Liver (tissue), 9 donors: ENCODE data around the gene AJAP1. TPM values are rescaled to one million over a fixed set of nuclear protein-coding genes. Genes with fewer than 3 reads are reported as not detected.

Source experiments
- DNase-seq: peaks from one replicate; pipeline ENCODE4 v3.0.0-alpha.2; 2017; ENCODE audit warnings: low spot score
- H3K27ac ChIP-seq, 2 donors: one replicate each; pipeline ENCODE4 v1.7.0; 2013; ENCODE audit warnings: inconsistent platforms in 2 of 2, low read length in 2 of 2, control low read depth in 1 of 2, low read depth in 1 of 2, mild to moderate bottlenecking in 1 of 2
- H3K27me3 ChIP-seq, 4 donors: one replicate each; pipeline versions ENCODE4 v1.6.1 to v1.7.0; 2013; ENCODE audit warnings: low read length in 3 of 4, inconsistent platforms in 1 of 4, mild to moderate bottlenecking in 1 of 4, moderate library complexity in 1 of 4; ENCODE audit not compliant: control insufficient read depth in 4 of 4, insufficient read depth in 4 of 4
- H3K36me3 ChIP-seq, 4 donors: one replicate each; pipeline versions ENCODE4 v1.6.1 to v1.7.0; 2013; ENCODE audit warnings: low read length in 3 of 4, mild to moderate bottlenecking in 3 of 4, low read depth in 1 of 4, moderate library complexity in 1 of 4; ENCODE audit not compliant: control insufficient read depth in 4 of 4, insufficient read depth in 3 of 4
- H3K4me1 ChIP-seq, 4 donors: one replicate each; pipeline versions ENCODE4 v1.6.1 to v1.7.0; 2013; ENCODE audit warnings: low read length in 3 of 4, mild to moderate bottlenecking in 3 of 4, moderate library complexity in 1 of 4; ENCODE audit not compliant: control insufficient read depth in 4 of 4, insufficient read depth in 4 of 4
- H3K4me3 ChIP-seq, 3 donors: one replicate each; pipeline versions ENCODE4 v1.6.1 to v1.7.0; 2013; ENCODE audit warnings: low read length in 3 of 3, control low read depth in 1 of 3, low read depth in 1 of 3, mild to moderate bottlenecking in 1 of 3
- H3K9ac ChIP-seq, 2 donors: one replicate each; pipeline ENCODE4 v1.7.0; 2013; ENCODE audit warnings: low read length in 2 of 2, mild to moderate bottlenecking in 2 of 2, moderate library complexity in 2 of 2, control low read depth in 1 of 2, low read depth in 1 of 2
- H3K9me3 ChIP-seq, 4 donors: one replicate each; pipeline versions ENCODE4 v1.6.1 to v1.7.0; 2013; ENCODE audit warnings: low read length in 3 of 4; ENCODE audit not compliant: control insufficient read depth in 4 of 4
- EGR1 ChIP-seq, 2 donors: IDR thresholded peaks; 2 replicates each; pipeline ENCODE4 v1.6.1; 2016 to 2018; ENCODE audit warnings: antibody characterized with exemption in 2 of 2, low read depth in 2 of 2
- FOXA1 ChIP-seq: IDR thresholded peaks from 2 replicates; pipeline ENCODE4 v1.6.1; 2016; ENCODE audit warnings: antibody characterized with exemption
- FOXA2 ChIP-seq: IDR thresholded peaks from 2 replicates; pipeline ENCODE4 v1.6.1; 2016; ENCODE audit warnings: antibody characterized with exemption
- GABPA ChIP-seq, 2 donors: IDR thresholded peaks in 1 of 2; conservative IDR thresholded peaks in 1 of 2; 2 replicates each; pipeline ENCODE4 v1.6.1; 2016; ENCODE audit warnings: antibody characterized with exemption in 2 of 2, mild to moderate bottlenecking in 1 of 2, moderate library complexity in 1 of 2
- HNF4A ChIP-seq, 2 donors: conservative IDR thresholded peaks; 2 replicates each; pipeline ENCODE4 v1.6.1; 2016; ENCODE audit warnings: antibody characterized with exemption in 2 of 2, mild to moderate bottlenecking in 2 of 2
- HNF4G ChIP-seq: IDR thresholded peaks from 2 replicates; pipeline ENCODE4 v1.6.1; 2016; ENCODE audit warnings: antibody characterized with exemption
- JUND ChIP-seq, 2 donors: IDR thresholded peaks; 2 replicates each; pipeline ENCODE4 v1.6.1; 2016; ENCODE audit warnings: antibody characterized with exemption in 2 of 2
- NR2F2 ChIP-seq: IDR thresholded peaks from 2 replicates; pipeline ENCODE4 v1.6.1; 2016; ENCODE audit warnings: antibody characterized with exemption
- RAD21 ChIP-seq, 2 donors: IDR thresholded peaks; 2 replicates each; pipeline ENCODE4 v1.6.1; 2016; ENCODE audit warnings: antibody characterized with exemption in 2 of 2, mild to moderate bottlenecking in 2 of 2
- RXRA ChIP-seq, 2 donors: IDR thresholded peaks; 2 replicates each; pipeline ENCODE4 v1.6.1; 2017 to 2018; ENCODE audit warnings: antibody characterized with exemption in 2 of 2, mild to moderate bottlenecking in 1 of 2
- SP1 ChIP-seq: IDR thresholded peaks from 2 replicates; pipeline ENCODE4 v1.6.1; 2018; ENCODE audit warnings: antibody characterized with exemption, mild to moderate bottlenecking
- TAF1 ChIP-seq: conservative IDR thresholded peaks from 2 replicates; pipeline ENCODE4 v1.6.1; 2016; ENCODE audit warnings: antibody characterized with exemption, mild to moderate bottlenecking
- YY1 ChIP-seq: IDR thresholded peaks from 2 replicates; pipeline ENCODE4 v1.6.1; 2016; ENCODE audit warnings: antibody characterized with exemption, mild to moderate bottlenecking
- WGBS: extraction: QIAGEN DNeasy Blood & Tissue Kit; methylation state at CpG from one replicate; pipeline ENCODE4 v1.1.7; 2013; 5-methylcytosine and 5-hydroxymethylcytosine counted together
- polyA plus RNA-seq, 2 donors: library from polyadenylated mRNA; stranded (reverse) in 1 of 2; unstranded in 1 of 2; fragments of 200-250 nt in 1 of 2; fragments of >200 nt in 1 of 2; fragmentation: Nextera tagmentation in 1 of 2; extraction: Ambion mirVana in 1 of 2; gene quantifications; one replicate each; pipeline versions ENCODE4 v1.2.1 to v1.2.3, GENCODE V29; 2013 to 2015
- total RNA-seq, 2 donors: library from RNA; depleted of rRNA; stranded (reverse); fragments of >200 nt; gene quantifications; one replicate each; pipeline ENCODE4 v1.2.3, GENCODE V29; 2014
- TF ChIP-seq, protein P1 (sequence below): IDR thresholded peaks from 2 replicates; pipeline ENCODE4 v1.6.1; 2016; ENCODE audit warnings: antibody characterized with exemption
- TF ChIP-seq, protein P2 (sequence below): IDR thresholded peaks from 2 replicates; pipeline ENCODE4 v1.6.1; 2016; ENCODE audit warnings: antibody characterized with exemption, mild to moderate bottlenecking
- TF ChIP-seq, protein P3 (sequence below): IDR thresholded peaks from 2 replicates; pipeline ENCODE4 v1.6.1; 2016; ENCODE audit warnings: antibody characterized with exemption
- TF ChIP-seq, protein P4 (sequence below): IDR thresholded peaks from 2 replicates; pipeline ENCODE4 v1.6.1; 2016; ENCODE audit warnings: antibody characterized with exemption
- TF ChIP-seq, protein P5 (sequence below): fragments of 150-350 bp; IDR thresholded peaks from 2 replicates; pipeline ENCODE4 v1.5.1; 2017; ENCODE audit warnings: improper control_type of control experiment, low read depth, low read length; ENCODE audit not compliant: missing input control
- donor health status: healthy.
- donor health status: healthy.
- donor health status: healthy.
- donor health status: healthy.
- donor health status: healthy.

AJAP1 gene
- total and polyA plus RNA-seq, 4 donors: under 0.01 to 0.21 (median 0.08) TPM; not detected in 1

DNA sequence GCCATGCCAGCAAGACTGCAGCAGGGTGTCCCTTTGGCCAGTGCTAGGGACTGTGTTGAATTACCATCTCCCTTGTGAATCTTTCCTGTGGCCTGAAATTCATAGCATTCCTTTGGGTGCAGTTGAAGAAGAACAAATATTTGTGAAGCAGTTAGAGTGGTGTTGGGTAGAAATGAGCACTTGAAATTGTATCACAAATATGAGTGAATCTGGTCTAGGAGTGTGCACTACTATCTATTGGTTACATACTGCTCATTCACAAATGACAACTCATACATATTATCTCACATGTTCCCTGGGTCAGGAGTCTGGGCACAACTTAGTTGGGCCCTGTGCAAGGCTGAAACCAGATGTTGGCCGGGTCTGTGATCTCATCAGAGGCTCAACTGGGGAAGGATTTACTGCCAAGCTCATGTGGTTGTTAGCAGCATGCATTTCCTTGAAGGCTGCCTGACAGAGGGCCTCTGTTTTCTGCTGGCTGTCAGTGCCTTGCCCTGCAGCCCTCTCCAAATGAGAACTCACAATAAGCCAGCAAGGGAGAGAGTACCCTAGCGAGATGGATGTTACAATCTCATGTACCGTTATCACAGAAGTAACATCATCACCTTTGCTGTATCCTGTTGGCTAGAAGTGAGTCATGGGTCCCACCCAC is 23.8 kb downstream of the AJAP1 start:
- Histone ChIP-seq H3K36me3 (no peaks in the 10 kb centered on the region), H3K4me1 (no peaks in the 10 kb centered on the region), H3K27ac (no peak overlapping the region), H3K9me3 (peaks cover 9 to 16% (median 14%) of the 10 kb centered on the region in 4 donors), H3K4me3 (no peak overlapping the region), H3K9ac (no peak overlapping the region), H3K27me3 (peaks cover 0 to 2% (median 0%) of the 10 kb centered on the region in 4 donors)
- TF ChIP-seq NR2F2 (no peak), HNF4A (conservative IDR thresholded peaks at IDR 0.05) (no peak), HNF4G (no peak), EGR1 (IDR thresholded peaks at IDR 0.05; ENCODE audit: low read depth in 2 of 2) (no peak), FOXA1 (no peak), RAD21 (IDR thresholded peaks at IDR 0.05) (no peak), SP1 (no peak), FOXA2 (no peak), RXRA (IDR thresholded peaks at IDR 0.05) (no peak), JUND (IDR thresholded peaks at IDR 0.05) (no peak), TAF1 (no peak), YY1 (no peak), GABPA (IDR thresholded peaks at IDR 0.05 in 1 of 2, conservative IDR thresholded peaks at IDR 0.05 in 1 of 2) (no peak)
- TF ChIP-seq, protein P1, sequence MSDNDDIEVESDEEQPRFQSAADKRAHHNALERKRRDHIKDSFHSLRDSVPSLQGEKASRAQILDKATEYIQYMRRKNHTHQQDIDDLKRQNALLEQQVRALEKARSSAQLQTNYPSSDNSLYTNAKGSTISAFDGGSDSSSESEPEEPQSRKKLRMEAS: no peak
- TF ChIP-seq, protein P2, sequence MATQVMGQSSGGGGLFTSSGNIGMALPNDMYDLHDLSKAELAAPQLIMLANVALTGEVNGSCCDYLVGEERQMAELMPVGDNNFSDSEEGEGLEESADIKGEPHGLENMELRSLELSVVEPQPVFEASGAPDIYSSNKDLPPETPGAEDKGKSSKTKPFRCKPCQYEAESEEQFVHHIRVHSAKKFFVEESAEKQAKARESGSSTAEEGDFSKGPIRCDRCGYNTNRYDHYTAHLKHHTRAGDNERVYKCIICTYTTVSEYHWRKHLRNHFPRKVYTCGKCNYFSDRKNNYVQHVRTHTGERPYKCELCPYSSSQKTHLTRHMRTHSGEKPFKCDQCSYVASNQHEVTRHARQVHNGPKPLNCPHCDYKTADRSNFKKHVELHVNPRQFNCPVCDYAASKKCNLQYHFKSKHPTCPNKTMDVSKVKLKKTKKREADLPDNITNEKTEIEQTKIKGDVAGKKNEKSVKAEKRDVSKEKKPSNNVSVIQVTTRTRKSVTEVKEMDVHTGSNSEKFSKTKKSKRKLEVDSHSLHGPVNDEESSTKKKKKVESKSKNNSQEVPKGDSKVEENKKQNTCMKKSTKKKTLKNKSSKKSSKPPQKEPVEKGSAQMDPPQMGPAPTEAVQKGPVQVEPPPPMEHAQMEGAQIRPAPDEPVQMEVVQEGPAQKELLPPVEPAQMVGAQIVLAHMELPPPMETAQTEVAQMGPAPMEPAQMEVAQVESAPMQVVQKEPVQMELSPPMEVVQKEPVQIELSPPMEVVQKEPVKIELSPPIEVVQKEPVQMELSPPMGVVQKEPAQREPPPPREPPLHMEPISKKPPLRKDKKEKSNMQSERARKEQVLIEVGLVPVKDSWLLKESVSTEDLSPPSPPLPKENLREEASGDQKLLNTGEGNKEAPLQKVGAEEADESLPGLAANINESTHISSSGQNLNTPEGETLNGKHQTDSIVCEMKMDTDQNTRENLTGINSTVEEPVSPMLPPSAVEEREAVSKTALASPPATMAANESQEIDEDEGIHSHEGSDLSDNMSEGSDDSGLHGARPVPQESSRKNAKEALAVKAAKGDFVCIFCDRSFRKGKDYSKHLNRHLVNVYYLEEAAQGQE: no peak
- TF ChIP-seq, protein P3, sequence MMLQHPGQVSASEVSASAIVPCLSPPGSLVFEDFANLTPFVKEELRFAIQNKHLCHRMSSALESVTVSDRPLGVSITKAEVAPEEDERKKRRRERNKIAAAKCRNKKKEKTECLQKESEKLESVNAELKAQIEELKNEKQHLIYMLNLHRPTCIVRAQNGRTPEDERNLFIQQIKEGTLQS: no peak
- TF ChIP-seq, protein P4, sequence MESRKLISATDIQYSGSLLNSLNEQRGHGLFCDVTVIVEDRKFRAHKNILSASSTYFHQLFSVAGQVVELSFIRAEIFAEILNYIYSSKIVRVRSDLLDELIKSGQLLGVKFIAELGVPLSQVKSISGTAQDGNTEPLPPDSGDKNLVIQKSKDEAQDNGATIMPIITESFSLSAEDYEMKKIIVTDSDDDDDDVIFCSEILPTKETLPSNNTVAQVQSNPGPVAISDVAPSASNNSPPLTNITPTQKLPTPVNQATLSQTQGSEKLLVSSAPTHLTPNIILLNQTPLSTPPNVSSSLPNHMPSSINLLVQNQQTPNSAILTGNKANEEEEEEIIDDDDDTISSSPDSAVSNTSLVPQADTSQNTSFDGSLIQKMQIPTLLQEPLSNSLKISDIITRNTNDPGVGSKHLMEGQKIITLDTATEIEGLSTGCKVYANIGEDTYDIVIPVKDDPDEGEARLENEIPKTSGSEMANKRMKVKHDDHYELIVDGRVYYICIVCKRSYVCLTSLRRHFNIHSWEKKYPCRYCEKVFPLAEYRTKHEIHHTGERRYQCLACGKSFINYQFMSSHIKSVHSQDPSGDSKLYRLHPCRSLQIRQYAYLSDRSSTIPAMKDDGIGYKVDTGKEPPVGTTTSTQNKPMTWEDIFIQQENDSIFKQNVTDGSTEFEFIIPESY: no peak
- TF ChIP-seq, protein P5, sequence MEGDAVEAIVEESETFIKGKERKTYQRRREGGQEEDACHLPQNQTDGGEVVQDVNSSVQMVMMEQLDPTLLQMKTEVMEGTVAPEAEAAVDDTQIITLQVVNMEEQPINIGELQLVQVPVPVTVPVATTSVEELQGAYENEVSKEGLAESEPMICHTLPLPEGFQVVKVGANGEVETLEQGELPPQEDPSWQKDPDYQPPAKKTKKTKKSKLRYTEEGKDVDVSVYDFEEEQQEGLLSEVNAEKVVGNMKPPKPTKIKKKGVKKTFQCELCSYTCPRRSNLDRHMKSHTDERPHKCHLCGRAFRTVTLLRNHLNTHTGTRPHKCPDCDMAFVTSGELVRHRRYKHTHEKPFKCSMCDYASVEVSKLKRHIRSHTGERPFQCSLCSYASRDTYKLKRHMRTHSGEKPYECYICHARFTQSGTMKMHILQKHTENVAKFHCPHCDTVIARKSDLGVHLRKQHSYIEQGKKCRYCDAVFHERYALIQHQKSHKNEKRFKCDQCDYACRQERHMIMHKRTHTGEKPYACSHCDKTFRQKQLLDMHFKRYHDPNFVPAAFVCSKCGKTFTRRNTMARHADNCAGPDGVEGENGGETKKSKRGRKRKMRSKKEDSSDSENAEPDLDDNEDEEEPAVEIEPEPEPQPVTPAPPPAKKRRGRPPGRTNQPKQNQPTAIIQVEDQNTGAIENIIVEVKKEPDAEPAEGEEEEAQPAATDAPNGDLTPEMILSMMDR: no peak
- WGBS: 90% methylated on average over 3 of the region's 3 CpGs
- no peak for DNase-seq
